ENCODE results near the gene WDR70.

DNA sequence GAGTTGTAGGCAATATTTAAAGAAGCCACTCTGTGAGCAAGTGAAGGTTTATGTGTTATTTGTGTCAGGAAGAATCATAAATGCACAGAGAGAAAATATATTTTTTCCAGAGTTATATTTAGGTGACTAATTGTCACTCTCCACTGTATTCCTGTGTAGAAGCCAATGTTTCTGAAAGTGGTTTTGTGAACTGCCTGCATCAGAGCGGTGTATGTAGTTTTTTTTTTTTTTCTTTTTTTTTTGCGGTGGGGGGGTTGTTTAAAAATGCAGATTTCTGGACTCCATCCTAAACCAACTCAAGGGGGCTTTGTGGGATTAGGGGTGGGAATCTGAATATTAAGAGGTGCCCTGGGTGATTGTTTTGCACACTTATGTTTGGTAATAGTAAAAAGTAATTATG is 357.3 kb downstream of the WDR70 start:
- no peak for TF ChIP-seq EZH2 (IDR thresholded peaks at IDR 0.05; ENCODE audit: low read length, missing control alignments)
- TF ChIP-seq, protein P1, sequence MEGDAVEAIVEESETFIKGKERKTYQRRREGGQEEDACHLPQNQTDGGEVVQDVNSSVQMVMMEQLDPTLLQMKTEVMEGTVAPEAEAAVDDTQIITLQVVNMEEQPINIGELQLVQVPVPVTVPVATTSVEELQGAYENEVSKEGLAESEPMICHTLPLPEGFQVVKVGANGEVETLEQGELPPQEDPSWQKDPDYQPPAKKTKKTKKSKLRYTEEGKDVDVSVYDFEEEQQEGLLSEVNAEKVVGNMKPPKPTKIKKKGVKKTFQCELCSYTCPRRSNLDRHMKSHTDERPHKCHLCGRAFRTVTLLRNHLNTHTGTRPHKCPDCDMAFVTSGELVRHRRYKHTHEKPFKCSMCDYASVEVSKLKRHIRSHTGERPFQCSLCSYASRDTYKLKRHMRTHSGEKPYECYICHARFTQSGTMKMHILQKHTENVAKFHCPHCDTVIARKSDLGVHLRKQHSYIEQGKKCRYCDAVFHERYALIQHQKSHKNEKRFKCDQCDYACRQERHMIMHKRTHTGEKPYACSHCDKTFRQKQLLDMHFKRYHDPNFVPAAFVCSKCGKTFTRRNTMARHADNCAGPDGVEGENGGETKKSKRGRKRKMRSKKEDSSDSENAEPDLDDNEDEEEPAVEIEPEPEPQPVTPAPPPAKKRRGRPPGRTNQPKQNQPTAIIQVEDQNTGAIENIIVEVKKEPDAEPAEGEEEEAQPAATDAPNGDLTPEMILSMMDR (conservative IDR thresholded peaks at IDR 0.05 in 1 of 2, IDR thresholded peaks at IDR 0.05 in 1 of 2; ENCODE audit: low read depth in 1 of 2, low read length in 2 of 2): no peak

All from fibroblast of lung (primary cell).